H9 (cell line): ENCODE data around the gene DNHD1. TPM values are rescaled to one million over a fixed set of nuclear protein-coding genes. Genes with fewer than 3 reads are reported as not detected.

Experiments
- DNase-seq: peaks from one replicate; pipeline ENCODE4 v3.0.0-alpha.2; 2017
- H2AFZ ChIP-seq: one replicate; pipeline ENCODE4 v1.6.1; 2013; ENCODE audit warnings: mild to moderate bottlenecking, low read length, control low read depth, moderate library complexity
- H2AK5ac ChIP-seq: 2 replicates; pipeline ENCODE4 v1.6.1; 2013; ENCODE audit warnings: low read length, control low read depth, mixed read lengths; ENCODE audit not compliant: insufficient read length
- H2BK120ac ChIP-seq: one replicate; pipeline ENCODE4 v1.6.1; 2013; ENCODE audit warnings: low read depth, mild to moderate bottlenecking, low read length, control low read depth, inconsistent platforms; ENCODE audit not compliant: poor library complexity, severe bottlenecking
- H2BK12ac ChIP-seq: 2 replicates; pipeline ENCODE4 v1.6.1; 2013; ENCODE audit warnings: low read length, control low read depth, mixed read lengths, low read depth; ENCODE audit not compliant: insufficient read length
- H2BK15ac ChIP-seq: 2 replicates; pipeline ENCODE4 v1.6.1; 2013; ENCODE audit warnings: low read depth, low read length, control low read depth
- H2BK20ac ChIP-seq: one replicate; pipeline ENCODE4 v1.6.1; 2013; ENCODE audit warnings: low read depth, mild to moderate bottlenecking, low read length, control low read depth, inconsistent platforms; ENCODE audit not compliant: poor library complexity, severe bottlenecking
- H2BK5ac ChIP-seq: 2 replicates; pipeline ENCODE4 v1.6.1; 2013; ENCODE audit warnings: low read length, control low read depth, mixed read lengths; ENCODE audit not compliant: insufficient read length
- H3K14ac ChIP-seq: 2 replicates; pipeline ENCODE4 v1.6.1; 2013; ENCODE audit warnings: low read length, control low read depth; ENCODE audit not compliant: insufficient read depth
- H3K18ac ChIP-seq: 2 replicates; pipeline ENCODE4 v1.6.1; 2013; ENCODE audit warnings: low read depth, mild to moderate bottlenecking, mixed read lengths, low read length, control low read depth; ENCODE audit not compliant: insufficient read length
- H3K23ac ChIP-seq: 2 replicates; pipeline ENCODE4 v1.6.1; 2013; ENCODE audit warnings: low read length, control low read depth, mixed read lengths, low read depth; ENCODE audit not compliant: insufficient read length
- H3K23me2 ChIP-seq: 2 replicates; pipeline ENCODE4 v1.6.1; 2013; ENCODE audit warnings: low read depth, mild to moderate bottlenecking, mixed read lengths, low read length, control low read depth; ENCODE audit not compliant: insufficient read length, poor library complexity, severe bottlenecking
- H3K27ac ChIP-seq: 2 replicates; pipeline ENCODE4 v1.5.1; 2013; ENCODE audit warnings: low read length, control low read depth, mixed read lengths, low read depth; ENCODE audit not compliant: insufficient read length
- H3K27me3 ChIP-seq: 2 replicates; pipeline ENCODE4 v1.6.1; 2013; ENCODE audit warnings: low read length, control low read depth, inconsistent platforms; ENCODE audit not compliant: insufficient read depth
- H3K4ac ChIP-seq: 2 replicates; pipeline ENCODE4 v1.6.1; 2013; ENCODE audit warnings: low read depth, mild to moderate bottlenecking, control low read depth, inconsistent platforms, low read length, moderate library complexity
- H3K4me1 ChIP-seq: 2 replicates; pipeline ENCODE4 v1.6.1; 2013; ENCODE audit warnings: low read length, control low read depth, inconsistent platforms; ENCODE audit not compliant: insufficient read depth
- H3K4me2 ChIP-seq: 2 replicates; pipeline ENCODE4 v1.6.1; 2013; ENCODE audit warnings: low read length, control low read depth, mixed read lengths; ENCODE audit not compliant: insufficient read length, insufficient read depth
- H3K56ac ChIP-seq: 2 replicates; pipeline ENCODE4 v1.6.1; 2013; ENCODE audit warnings: low read depth, mild to moderate bottlenecking, mixed read lengths, low read length, control low read depth; ENCODE audit not compliant: insufficient read length
- H3K79me1 ChIP-seq: 2 replicates; pipeline ENCODE4 v1.6.1; 2013; ENCODE audit warnings: low read depth, mild to moderate bottlenecking, moderate library complexity, low read length, control low read depth, inconsistent platforms; ENCODE audit not compliant: insufficient read depth, poor library complexity, severe bottlenecking
- H3K79me2 ChIP-seq: 2 replicates; pipeline ENCODE4 v1.6.1; 2013; ENCODE audit warnings: low read length, control low read depth, inconsistent platforms; ENCODE audit not compliant: insufficient read depth
- H3K9ac ChIP-seq: 2 replicates; pipeline ENCODE4 v1.6.1; 2013; ENCODE audit warnings: low read length, control low read depth, mixed read lengths; ENCODE audit not compliant: insufficient read length; ENCODE audit errors: extremely low read depth
- H3K9me3 ChIP-seq: one replicate; pipeline ENCODE4 v1.6.1; 2013; ENCODE audit warnings: low read depth, low read length, inconsistent platforms; ENCODE audit not compliant: control insufficient read depth
- H3T11ph ChIP-seq: one replicate; pipeline ENCODE4 v1.6.1; 2013; ENCODE audit warnings: mild to moderate bottlenecking, low read length, control low read depth, inconsistent platforms
- H4K20me1 ChIP-seq: one replicate; pipeline ENCODE4 v1.6.1; 2013; ENCODE audit not compliant: control insufficient read depth, insufficient read length, insufficient read depth
- H4K5ac ChIP-seq: 2 replicates; pipeline ENCODE4 v1.6.1; 2013; ENCODE audit warnings: low read depth, mild to moderate bottlenecking, mixed read lengths, low read length, control low read depth; ENCODE audit not compliant: insufficient read length
- H4K8ac ChIP-seq: replicated peaks from 2 replicates; pipeline ENCODE4 v1.6.1; 2013; ENCODE audit warnings: low read length, control low read depth, mixed read lengths, low read depth; ENCODE audit not compliant: insufficient read length
- H4K91ac ChIP-seq: 2 replicates; pipeline ENCODE4 v1.6.1; 2013; ENCODE audit warnings: low read depth, mild to moderate bottlenecking, moderate library complexity, mixed read lengths, low read length, control low read depth; ENCODE audit not compliant: insufficient read length
- H3K27ac Mint-ChIP-seq, 3 experiments: 2 replicates in 2 of 3; 3 replicates in 1 of 3; pipeline ENCODE4 v1.8.0; 2020 to 2021; ENCODE audit warnings: mixed read lengths in 3 of 3, mild to moderate bottlenecking in 1 of 3, moderate library complexity in 1 of 3
- H3K27me3 Mint-ChIP-seq: 2 replicates; pipeline ENCODE4 v1.8.0; 2021; ENCODE audit warnings: low read depth, mild to moderate bottlenecking, moderate library complexity, mixed read lengths
- H3K36me3 Mint-ChIP-seq, 3 experiments: 2 replicates in 2 of 3; 3 replicates in 1 of 3; pipeline ENCODE4 v1.8.0; 2020 to 2021; ENCODE audit warnings: low read depth in 3 of 3, mixed read lengths in 3 of 3; ENCODE audit not compliant: insufficient read depth in 1 of 3
- H3K4me1 Mint-ChIP-seq, 2 experiments: 2 replicates each; pipeline ENCODE4 v1.8.0; 2020; ENCODE audit warnings: mixed read lengths in 2 of 2
- H3K4me3 Mint-ChIP-seq, 2 experiments: 2 replicates in 1 of 2; 3 replicates in 1 of 2; pipeline ENCODE4 v1.8.0; 2020 to 2021; ENCODE audit warnings: mild to moderate bottlenecking in 2 of 2, mixed read lengths in 2 of 2, moderate library complexity in 1 of 2
- H3K9me3 Mint-ChIP-seq, 2 experiments: 2 replicates in 1 of 2; 3 replicates in 1 of 2; pipeline ENCODE4 v1.8.0; 2020; ENCODE audit warnings: mild to moderate bottlenecking in 2 of 2, mixed read lengths in 2 of 2, moderate library complexity in 1 of 2
- WGBS: extraction: QIAGEN DNeasy Blood & Tissue Kit; methylation state at CpG from one replicate; pipeline ENCODE4 v1.1.7; 2013; ENCODE audit warnings: missing lambda C conversion rate, low lambda C conversion rate, mixed read lengths; ENCODE audit not compliant: insufficient read length; ENCODE audit errors: extremely low coverage; 5-methylcytosine and 5-hydroxymethylcytosine counted together
- total RNA-seq: library from RNA; stranded (reverse); gene quantifications from 2 replicates; pipeline ENCODE4 v1.2.1, GENCODE V29; 2021
- TF ChIP-seq, protein P1 (sequence below): fragments of 200-600 bp; sonication (generic); conservative IDR thresholded peaks from 3 replicates; pipeline ENCODE4 v1.8.0; 2021; ENCODE audit warnings: antibody characterized with exemption, mild to moderate bottlenecking

DNHD1 gene
- total RNA-seq, 1 experiment from 2014 or later, result 3.5 TPM

DNA sequence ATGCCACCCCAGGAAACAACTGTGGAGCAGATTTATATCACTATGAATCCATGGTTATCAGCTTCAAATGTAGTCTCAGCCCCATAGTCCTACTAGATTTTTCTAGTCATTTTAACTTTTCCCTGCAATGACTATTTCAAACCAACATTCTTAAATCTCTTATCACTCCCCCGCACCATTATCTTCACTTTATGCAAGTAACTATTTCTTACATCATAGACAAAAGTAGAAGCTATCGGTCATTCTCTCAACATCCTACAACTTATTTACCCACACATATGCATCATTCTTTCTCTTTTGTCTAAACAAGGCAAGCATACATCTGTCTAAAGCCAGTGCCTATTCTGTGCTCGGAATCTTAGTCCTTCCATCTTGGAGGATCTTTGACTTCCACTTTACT, 11.4 kb upstream of the DNHD1 start:
- Histone ChIP-seq H3K27me3 (no peaks in the 10 kb centered on the region), H3K18ac (no peak overlapping the region), H4K5ac (no peak overlapping the region), H3K79me2 (peaks cover 10% of the 10 kb centered on the region; the same call in 1 of the 2 replicates), H3K23ac (no peak overlapping the region), H2BK15ac (no peak overlapping the region), H2BK12ac (no peak overlapping the region), H3K4me2 (no peak overlapping the region), H2BK5ac (no peak overlapping the region), H3K4ac (no peak overlapping the region), H3K79me1 (peaks cover 12% of the 10 kb centered on the region), H2AFZ (no peak overlapping the region), H3K9me3 (no peaks in the 10 kb centered on the region), H4K8ac (no peak overlapping the region), H3K4me1 (no peaks in the 10 kb centered on the region), H2AK5ac (no peak overlapping the region), H3K14ac (no peak overlapping the region), H2BK20ac (no peak overlapping the region), H4K91ac (no peak overlapping the region), H3T11ph (no peak overlapping the region), H4K20me1 (no peaks in the 10 kb centered on the region), H3K56ac (no peak overlapping the region), H3K27ac (no peak overlapping the region), H3K23me2 (peaks cover 8% of the 10 kb centered on the region), H3K9ac (no peak overlapping the region), H2BK120ac (no peak overlapping the region)
- Mint-ChIP-seq H3K27ac (no peak overlapping the region), H3K4me1 (peaks cover 6 to 7% of the 10 kb centered on the region in 2 experiments), H3K9me3 (no peaks in the 10 kb centered on the region), H3K27me3 (no peaks in the 10 kb centered on the region; the same call in 1 of the 2 replicates), H3K36me3 (peaks cover 14 to 19% (median 15%) of the 10 kb centered on the region in 3 experiments; a peak in 6 of 7 replicates), H3K4me3 (no peak overlapping the region)
- TF ChIP-seq, protein P1, sequence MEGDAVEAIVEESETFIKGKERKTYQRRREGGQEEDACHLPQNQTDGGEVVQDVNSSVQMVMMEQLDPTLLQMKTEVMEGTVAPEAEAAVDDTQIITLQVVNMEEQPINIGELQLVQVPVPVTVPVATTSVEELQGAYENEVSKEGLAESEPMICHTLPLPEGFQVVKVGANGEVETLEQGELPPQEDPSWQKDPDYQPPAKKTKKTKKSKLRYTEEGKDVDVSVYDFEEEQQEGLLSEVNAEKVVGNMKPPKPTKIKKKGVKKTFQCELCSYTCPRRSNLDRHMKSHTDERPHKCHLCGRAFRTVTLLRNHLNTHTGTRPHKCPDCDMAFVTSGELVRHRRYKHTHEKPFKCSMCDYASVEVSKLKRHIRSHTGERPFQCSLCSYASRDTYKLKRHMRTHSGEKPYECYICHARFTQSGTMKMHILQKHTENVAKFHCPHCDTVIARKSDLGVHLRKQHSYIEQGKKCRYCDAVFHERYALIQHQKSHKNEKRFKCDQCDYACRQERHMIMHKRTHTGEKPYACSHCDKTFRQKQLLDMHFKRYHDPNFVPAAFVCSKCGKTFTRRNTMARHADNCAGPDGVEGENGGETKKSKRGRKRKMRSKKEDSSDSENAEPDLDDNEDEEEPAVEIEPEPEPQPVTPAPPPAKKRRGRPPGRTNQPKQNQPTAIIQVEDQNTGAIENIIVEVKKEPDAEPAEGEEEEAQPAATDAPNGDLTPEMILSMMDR, result no peak
- no peak for DNase-seq
- WGBS, result 100% methylated on average over 2 of the region's 3 CpGs
